Fibroblast of mammary gland (primary cell): Measurements from ENCODE around the gene WWOX.

ENCODE experiments used
- DNase-seq: peaks from one replicate; pipeline ENCODE4 v3.0.0-alpha.2; 2010; ENCODE audit warnings: low read depth
- H3K4me3 ChIP-seq: 2 replicates; pipeline ENCODE4 v1.5.1; 2011; ENCODE audit warnings: low read depth, mild to moderate bottlenecking, low read length, moderate library complexity; ENCODE audit not compliant: control insufficient read depth
- CTCF ChIP-seq: conservative IDR thresholded peaks from 2 replicates; pipeline ENCODE4 v1.5.1; 2011; ENCODE audit warnings: low read depth, low read length, inconsistent platforms; ENCODE audit not compliant: control insufficient read depth, insufficient read depth

The WWOX gene

GRCh38 chr16:78128913-78129312 lies 29.5 kb downstream of the WWOX start:
- no peak for TF ChIP-seq CTCF
- H3K4me3 ChIP-seq = no peak overlapping the region
- peak; percentile 8 for DNase-seq

GRCh38 chr16:78129349-78129748 lies 29.9 kb downstream of the WWOX start:
- no peak overlapping the region for H3K4me3 ChIP-seq
- peak; percentile 11 for DNase-seq
- TF ChIP-seq CTCF = no peak

GRCh38 chr16:78130083-78130608 lies 30.7 kb downstream of the WWOX start:
- H3K4me3 ChIP-seq = no peak overlapping the region
- no peak for DNase-seq
- TF ChIP-seq CTCF = no peak

GRCh38 chr16:78130950-78131349 lies 31.5 kb downstream of the WWOX start:
- DNase-seq = no peak
- H3K4me3 ChIP-seq = no peak overlapping the region
- no peak for TF ChIP-seq CTCF

GRCh38 chr16:78133919-78134318 lies 34.5 kb downstream of the WWOX start:
- no peak overlapping the region for H3K4me3 ChIP-seq
- TF ChIP-seq CTCF = no peak
- DNase-seq = no peak

- DNase-seq = no peak
- no peak overlapping the region for H3K4me3 ChIP-seq
- TF ChIP-seq CTCF = no peak
Measured at GRCh38 chr16:78134944-78135619, 35.6 kb downstream of the WWOX start.
